C4-2B (cell line): Measurements from ENCODE around the gene LAMC3.

Experiments used
- ZFX ChIP-seq: fragments of 450-650 bp; IDR thresholded peaks from 2 replicates; pipeline ENCODE4 v1.6.1; 2017
- TF ChIP-seq, protein P1 (sequence below): fragments of 450-650 bp; conservative IDR thresholded peaks from 2 replicates; pipeline ENCODE4 v1.5.1; 2017; ENCODE audit warnings: mild to moderate bottlenecking

GRCh38 chr9:131112374-131113154 lies 103.6 kb downstream of the LAMC3 start:
- TF ChIP-seq, protein P1, sequence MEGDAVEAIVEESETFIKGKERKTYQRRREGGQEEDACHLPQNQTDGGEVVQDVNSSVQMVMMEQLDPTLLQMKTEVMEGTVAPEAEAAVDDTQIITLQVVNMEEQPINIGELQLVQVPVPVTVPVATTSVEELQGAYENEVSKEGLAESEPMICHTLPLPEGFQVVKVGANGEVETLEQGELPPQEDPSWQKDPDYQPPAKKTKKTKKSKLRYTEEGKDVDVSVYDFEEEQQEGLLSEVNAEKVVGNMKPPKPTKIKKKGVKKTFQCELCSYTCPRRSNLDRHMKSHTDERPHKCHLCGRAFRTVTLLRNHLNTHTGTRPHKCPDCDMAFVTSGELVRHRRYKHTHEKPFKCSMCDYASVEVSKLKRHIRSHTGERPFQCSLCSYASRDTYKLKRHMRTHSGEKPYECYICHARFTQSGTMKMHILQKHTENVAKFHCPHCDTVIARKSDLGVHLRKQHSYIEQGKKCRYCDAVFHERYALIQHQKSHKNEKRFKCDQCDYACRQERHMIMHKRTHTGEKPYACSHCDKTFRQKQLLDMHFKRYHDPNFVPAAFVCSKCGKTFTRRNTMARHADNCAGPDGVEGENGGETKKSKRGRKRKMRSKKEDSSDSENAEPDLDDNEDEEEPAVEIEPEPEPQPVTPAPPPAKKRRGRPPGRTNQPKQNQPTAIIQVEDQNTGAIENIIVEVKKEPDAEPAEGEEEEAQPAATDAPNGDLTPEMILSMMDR = no peak
- TF ChIP-seq ZFX = no peak
